Liver (tissue), 9 donors: ENCODE results near the gene CAMK2N2. TPM values are rescaled to one million over a fixed set of nuclear protein-coding genes. Genes with fewer than 3 reads are reported as not detected.

Experiments
- DNase-seq: peaks from one replicate; pipeline ENCODE4 v3.0.0-alpha.2; 2017; ENCODE audit warnings: low spot score
- H3K27ac ChIP-seq, 2 donors: one replicate each; pipeline ENCODE4 v1.7.0; 2013; ENCODE audit warnings: inconsistent platforms in 2 of 2, low read length in 2 of 2, control low read depth in 1 of 2, low read depth in 1 of 2, mild to moderate bottlenecking in 1 of 2
- H3K27me3 ChIP-seq, 4 donors: one replicate each; pipeline versions ENCODE4 v1.6.1 to v1.7.0; 2013; ENCODE audit warnings: low read length in 3 of 4, inconsistent platforms in 1 of 4, mild to moderate bottlenecking in 1 of 4, moderate library complexity in 1 of 4; ENCODE audit not compliant: control insufficient read depth in 4 of 4, insufficient read depth in 4 of 4
- H3K36me3 ChIP-seq, 4 donors: one replicate each; pipeline versions ENCODE4 v1.6.1 to v1.7.0; 2013; ENCODE audit warnings: low read length in 3 of 4, mild to moderate bottlenecking in 3 of 4, low read depth in 1 of 4, moderate library complexity in 1 of 4; ENCODE audit not compliant: control insufficient read depth in 4 of 4, insufficient read depth in 3 of 4
- H3K4me1 ChIP-seq, 4 donors: one replicate each; pipeline versions ENCODE4 v1.6.1 to v1.7.0; 2013; ENCODE audit warnings: low read length in 3 of 4, mild to moderate bottlenecking in 3 of 4, moderate library complexity in 1 of 4; ENCODE audit not compliant: control insufficient read depth in 4 of 4, insufficient read depth in 4 of 4
- H3K4me3 ChIP-seq, 3 donors: one replicate each; pipeline versions ENCODE4 v1.6.1 to v1.7.0; 2013; ENCODE audit warnings: low read length in 3 of 3, control low read depth in 1 of 3, low read depth in 1 of 3, mild to moderate bottlenecking in 1 of 3
- H3K9ac ChIP-seq, 2 donors: one replicate each; pipeline ENCODE4 v1.7.0; 2013; ENCODE audit warnings: low read length in 2 of 2, mild to moderate bottlenecking in 2 of 2, moderate library complexity in 2 of 2, control low read depth in 1 of 2, low read depth in 1 of 2
- H3K9me3 ChIP-seq, 4 donors: one replicate each; pipeline versions ENCODE4 v1.6.1 to v1.7.0; 2013; ENCODE audit warnings: low read length in 3 of 4; ENCODE audit not compliant: control insufficient read depth in 4 of 4
- ATF3 ChIP-seq: IDR thresholded peaks from 2 replicates; pipeline ENCODE4 v1.6.1; 2016; ENCODE audit warnings: antibody characterized with exemption
- CTCF ChIP-seq: fragments of 150-350 bp; IDR thresholded peaks from 2 replicates; pipeline ENCODE4 v1.5.1; 2017; ENCODE audit warnings: improper control_type of control experiment, low read depth, low read length; ENCODE audit not compliant: missing input control
- EGR1 ChIP-seq, 2 donors: IDR thresholded peaks; 2 replicates each; pipeline ENCODE4 v1.6.1; 2016 to 2018; ENCODE audit warnings: antibody characterized with exemption in 2 of 2, low read depth in 2 of 2
- GABPA ChIP-seq, 2 donors: IDR thresholded peaks in 1 of 2; conservative IDR thresholded peaks in 1 of 2; 2 replicates each; pipeline ENCODE4 v1.6.1; 2016; ENCODE audit warnings: antibody characterized with exemption in 2 of 2, mild to moderate bottlenecking in 1 of 2, moderate library complexity in 1 of 2
- HNF4G ChIP-seq: IDR thresholded peaks from 2 replicates; pipeline ENCODE4 v1.6.1; 2016; ENCODE audit warnings: antibody characterized with exemption
- JUND ChIP-seq, 2 donors: IDR thresholded peaks; 2 replicates each; pipeline ENCODE4 v1.6.1; 2016; ENCODE audit warnings: antibody characterized with exemption in 2 of 2
- NR2F2 ChIP-seq: IDR thresholded peaks from 2 replicates; pipeline ENCODE4 v1.6.1; 2016; ENCODE audit warnings: antibody characterized with exemption
- RAD21 ChIP-seq, 2 donors: IDR thresholded peaks; 2 replicates each; pipeline ENCODE4 v1.6.1; 2016; ENCODE audit warnings: antibody characterized with exemption in 2 of 2, mild to moderate bottlenecking in 2 of 2
- REST ChIP-seq: IDR thresholded peaks from 2 replicates; pipeline ENCODE4 v1.6.1; 2016; ENCODE audit warnings: antibody characterized with exemption, mild to moderate bottlenecking
- RXRA ChIP-seq, 2 donors: IDR thresholded peaks; 2 replicates each; pipeline ENCODE4 v1.6.1; 2017 to 2018; ENCODE audit warnings: antibody characterized with exemption in 2 of 2, mild to moderate bottlenecking in 1 of 2
- SP1 ChIP-seq: IDR thresholded peaks from 2 replicates; pipeline ENCODE4 v1.6.1; 2018; ENCODE audit warnings: antibody characterized with exemption, mild to moderate bottlenecking
- TAF1 ChIP-seq: conservative IDR thresholded peaks from 2 replicates; pipeline ENCODE4 v1.6.1; 2016; ENCODE audit warnings: antibody characterized with exemption, mild to moderate bottlenecking
- ZBTB33 ChIP-seq: IDR thresholded peaks from 2 replicates; pipeline ENCODE4 v1.6.1; 2016; ENCODE audit warnings: antibody characterized with exemption
- WGBS: extraction: QIAGEN DNeasy Blood & Tissue Kit; methylation state at CpG from one replicate; pipeline ENCODE4 v1.1.7; 2013; 5-methylcytosine and 5-hydroxymethylcytosine counted together
- polyA plus RNA-seq, 2 donors: library from polyadenylated mRNA; stranded (reverse) in 1 of 2; unstranded in 1 of 2; fragments of 200-250 nt in 1 of 2; fragments of >200 nt in 1 of 2; fragmentation: Nextera tagmentation in 1 of 2; extraction: Ambion mirVana in 1 of 2; gene quantifications; one replicate each; pipeline versions ENCODE4 v1.2.1 to v1.2.3, GENCODE V29; 2013 to 2015
- total RNA-seq, 2 donors: library from RNA; depleted of rRNA; stranded (reverse); fragments of >200 nt; gene quantifications; one replicate each; pipeline ENCODE4 v1.2.3, GENCODE V29; 2014
- donor health status: healthy.
- donor health status: healthy.
- donor health status: healthy.
- donor health status: healthy.
- donor health status: healthy.

Gene CAMK2N2
- total and polyA plus RNA-seq, 4 donors: 0.61 TPM; not detected in 3

- peaks cover 5 to 11% (median 11%) of the 10 kb centered on the region in 4 donors for H3K4me1 ChIP-seq
These were observed 26.5 kb downstream of the CAMK2N2 start for GRCh38 chr3:184234671-184235380.

GRCh38 chr3:184234224-184234623 lies 27.1 kb downstream of the CAMK2N2 start:
- no peak overlapping the region for H3K4me3 ChIP-seq
- no peaks in the 10 kb centered on the region for H3K36me3 ChIP-seq
- no peaks in the 10 kb centered on the region for H3K9me3 ChIP-seq
- peaks cover 11 to 17% (median 14%) of the 10 kb centered on the region in 4 donors for H3K4me1 ChIP-seq
- no peak for DNase-seq
- H3K9ac ChIP-seq: no peak overlapping the region
- H3K27me3 ChIP-seq: peaks cover 0 to 7% (median 4%) of the 10 kb centered on the region in 4 donors
- no peak overlapping the region for H3K27ac ChIP-seq
- WGBS: 51% methylated on average over 4 of the region's 4 CpGs
- TF ChIP-seq ZBTB33 (no peak), CTCF (no peak), EGR1 (IDR thresholded peaks at IDR 0.05; ENCODE audit: low read depth in 2 of 2) (no peak), TAF1 (no peak), RXRA (IDR thresholded peaks at IDR 0.05) (no peak), ATF3 (no peak), GABPA (IDR thresholded peaks at IDR 0.05 in 1 of 2, conservative IDR thresholded peaks at IDR 0.05 in 1 of 2) (no peak)

More at GRCh38 chr3:184234671-184235380, 26.5 kb downstream of the CAMK2N2 start:
- H3K9me3 ChIP-seq: no peaks in the 10 kb centered on the region
- 91% methylated on average over 19 of the region's 19 CpGs for WGBS
- TF ChIP-seq REST: no peak
- no peak for TF ChIP-seq RXRA (IDR thresholded peaks at IDR 0.05)
- no peak for TF ChIP-seq HNF4G
- no peak for TF ChIP-seq JUND (IDR thresholded peaks at IDR 0.05)
- TF ChIP-seq ATF3: no peak
- no peak for TF ChIP-seq SP1
- no peak for TF ChIP-seq NR2F2
- TF ChIP-seq RAD21 (IDR thresholded peaks at IDR 0.05): no peak
- TF ChIP-seq GABPA (IDR thresholded peaks at IDR 0.05 in 1 of 2, conservative IDR thresholded peaks at IDR 0.05 in 1 of 2): no peak
- H3K9ac ChIP-seq: no peak overlapping the region
- H3K27ac ChIP-seq: no peak overlapping the region
- H3K27me3 ChIP-seq: peaks cover 0 to 7% (median 4%) of the 10 kb centered on the region in 4 donors
- H3K36me3 ChIP-seq: no peaks in the 10 kb centered on the region
- no peak overlapping the region for H3K4me3 ChIP-seq
- no peak for DNase-seq
